ENCODE measurements around the gene LGMN. TPM values are rescaled to one million over a fixed set of nuclear protein-coding genes. Genes with fewer than 3 reads are reported as not detected.

The LGMN gene
- polyA plus RNA-seq, 1 of the 3 experiments (the other 2 are of a cell fraction): 76.3 TPM

DNA sequence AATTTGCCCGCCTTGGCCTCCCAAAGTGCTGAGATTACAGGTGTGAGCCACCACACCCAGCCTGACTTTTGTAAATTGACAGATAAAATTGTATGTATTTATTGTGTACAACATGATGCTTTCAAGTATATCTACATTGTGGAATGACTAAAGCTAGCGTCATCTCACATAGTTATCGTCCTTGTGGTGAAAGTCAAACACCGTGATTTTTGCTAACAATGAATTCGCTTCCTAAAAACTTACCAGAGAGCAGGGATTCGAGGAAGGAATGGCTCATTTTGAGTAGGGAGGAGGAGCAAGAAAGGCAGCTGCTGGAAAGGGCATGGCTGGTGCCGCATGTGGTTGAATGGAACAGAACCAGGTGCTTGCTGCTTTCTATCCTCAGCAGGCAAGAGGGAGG is 85.4 kb downstream of the LGMN start:
- H3K4me3 ChIP-seq (ENCODE audit: low read depth in 2 of 2, low read length in 1 of 2): no peak overlapping the region
- H3K9me3 ChIP-seq: no peaks in the 10 kb centered on the region
- H3K27ac ChIP-seq (ENCODE audit: low read depth in 2 of 2, low read length in 1 of 2): no peak overlapping the region
- H3K27me3 ChIP-seq (ENCODE audit: insufficient read depth): no peaks in the 10 kb centered on the region
- no peaks in the 10 kb centered on the region for H4K20me1 ChIP-seq (ENCODE audit: insufficient read depth)
- no peaks in the 10 kb centered on the region for H3K4me1 ChIP-seq (ENCODE audit: control insufficient read depth in 1 of 2, insufficient read depth in 2 of 2, low read depth in 1 of 2, low read length in 1 of 2)
- H3K9me2 ChIP-seq: no peaks in the 10 kb centered on the region
- TF ChIP-seq GABPA (IDR thresholded peaks at IDR 0.05; ENCODE audit: low read depth) (no peak), TCF12 (IDR thresholded peaks at IDR 0.05) (no peak), FOSL2 (IDR thresholded peaks at IDR 0.05; ENCODE audit: borderline replicate concordance, low read depth) (no peak), YY1 (IDR thresholded peaks at IDR 0.05; ENCODE audit: low read depth) (no peak), FOXM1 (IDR thresholded peaks at IDR 0.05; ENCODE audit: low read depth) (no peak)
- TF ChIP-seq, protein P1, sequence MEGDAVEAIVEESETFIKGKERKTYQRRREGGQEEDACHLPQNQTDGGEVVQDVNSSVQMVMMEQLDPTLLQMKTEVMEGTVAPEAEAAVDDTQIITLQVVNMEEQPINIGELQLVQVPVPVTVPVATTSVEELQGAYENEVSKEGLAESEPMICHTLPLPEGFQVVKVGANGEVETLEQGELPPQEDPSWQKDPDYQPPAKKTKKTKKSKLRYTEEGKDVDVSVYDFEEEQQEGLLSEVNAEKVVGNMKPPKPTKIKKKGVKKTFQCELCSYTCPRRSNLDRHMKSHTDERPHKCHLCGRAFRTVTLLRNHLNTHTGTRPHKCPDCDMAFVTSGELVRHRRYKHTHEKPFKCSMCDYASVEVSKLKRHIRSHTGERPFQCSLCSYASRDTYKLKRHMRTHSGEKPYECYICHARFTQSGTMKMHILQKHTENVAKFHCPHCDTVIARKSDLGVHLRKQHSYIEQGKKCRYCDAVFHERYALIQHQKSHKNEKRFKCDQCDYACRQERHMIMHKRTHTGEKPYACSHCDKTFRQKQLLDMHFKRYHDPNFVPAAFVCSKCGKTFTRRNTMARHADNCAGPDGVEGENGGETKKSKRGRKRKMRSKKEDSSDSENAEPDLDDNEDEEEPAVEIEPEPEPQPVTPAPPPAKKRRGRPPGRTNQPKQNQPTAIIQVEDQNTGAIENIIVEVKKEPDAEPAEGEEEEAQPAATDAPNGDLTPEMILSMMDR (IDR thresholded peaks at IDR 0.05): no peak
- H3K36me3 ChIP-seq (replicated peaks in 1 of 2; ENCODE audit: control insufficient read depth in 1 of 2, insufficient read depth in 2 of 2, low read length in 1 of 2): peaks cover 17 to 18% of the 10 kb centered on the region in 2 experiments
- H3F3A ChIP-seq (replicated peaks; ENCODE audit: insufficient read depth): no peaks in the 10 kb centered on the region
- ChIA-PET CTCF (no interaction called here), POLR2A (no interaction called here)
- H2AFZ ChIP-seq (ENCODE audit: low read depth): no peak overlapping the region
- H3K9ac ChIP-seq: no peak overlapping the region
- no peak overlapping the region for H3K4me2 ChIP-seq
- no peak for DNase-seq
- 66% methylated on average over 7 of the region's 7 CpGs for WGBS (ENCODE audit: low lambda C conversion rate)
- no peaks in the 10 kb centered on the region for H3K79me2 ChIP-seq (ENCODE audit: insufficient read depth)

DNA sequence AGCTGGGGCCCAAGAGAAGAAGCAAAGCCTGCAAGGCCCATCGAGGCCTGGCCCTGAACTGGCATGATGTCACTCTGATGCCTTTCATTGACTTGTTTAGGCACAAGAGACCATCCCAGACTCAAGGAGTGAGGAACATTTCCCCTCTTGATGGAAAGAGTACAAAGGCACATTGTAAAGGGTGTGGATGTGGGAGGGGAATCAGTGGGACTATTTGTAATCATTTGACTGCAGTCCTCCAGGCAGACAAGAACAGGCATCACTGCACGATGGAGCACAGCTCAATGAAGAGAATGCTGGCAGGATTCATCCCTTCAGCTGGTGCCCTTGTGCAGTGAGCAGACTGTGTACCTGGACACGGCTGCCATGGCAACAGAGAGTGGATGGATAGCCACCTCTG is 87.9 kb downstream of the LGMN start:
- Histone ChIP-seq H3K4me3 (ENCODE audit: low read depth in 2 of 2, low read length in 1 of 2) (no peak overlapping the region), H3K36me3 (replicated peaks in 1 of 2; ENCODE audit: control insufficient read depth in 1 of 2, insufficient read depth in 2 of 2, low read length in 1 of 2) (peaks cover 15 to 17% of the 10 kb centered on the region in 2 experiments), H3K79me2 (ENCODE audit: insufficient read depth) (no peaks in the 10 kb centered on the region), H3K4me1 (ENCODE audit: control insufficient read depth in 1 of 2, insufficient read depth in 2 of 2, low read depth in 1 of 2, low read length in 1 of 2) (peaks cover 0 to 1% of the 10 kb centered on the region in 2 experiments; a peak in 1 of 4 replicates), H3K9me2 (no peaks in the 10 kb centered on the region), H3K9me3 (no peaks in the 10 kb centered on the region), H4K20me1 (ENCODE audit: insufficient read depth) (no peaks in the 10 kb centered on the region), H3K9ac (no peak overlapping the region), H3K27me3 (ENCODE audit: insufficient read depth) (no peaks in the 10 kb centered on the region), H3K4me2 (no peak overlapping the region), H3K27ac (ENCODE audit: low read depth in 2 of 2, low read length in 1 of 2) (no peak overlapping the region), H3F3A (replicated peaks; ENCODE audit: insufficient read depth) (no peaks in the 10 kb centered on the region), H2AFZ (ENCODE audit: low read depth) (no peak overlapping the region)
- TF ChIP-seq FOXM1 (IDR thresholded peaks at IDR 0.05; ENCODE audit: low read depth) (no peak), CHD2 (IDR thresholded peaks at IDR 0.05; ENCODE audit: low read length, partially characterized antibody) (no peak), POLR2AphosphoS5 (IDR thresholded peaks at IDR 0.05; ENCODE audit: low read depth, low read length) (no peak), TCF12 (IDR thresholded peaks at IDR 0.05) (no peak), TAF1 (IDR thresholded peaks at IDR 0.05; ENCODE audit: borderline replicate concordance, low read depth, low read length) (no peak), TEAD4 (IDR thresholded peaks at IDR 0.05; ENCODE audit: borderline replicate concordance, insufficient read depth) (no peak), RFX5 (IDR thresholded peaks at IDR 0.05; ENCODE audit: low read length) (no peak), MXI1 (IDR thresholded peaks at IDR 0.05; ENCODE audit: low read depth, low read length) (no peak), RXRA (IDR thresholded peaks at IDR 0.05; ENCODE audit: borderline replicate concordance, low read depth) (no peak), JUND (IDR thresholded peaks at IDR 0.05) (no peak)
- TF ChIP-seq, protein P1 (IDR thresholded peaks at IDR 0.05): no peak
- TF ChIP-seq, protein P2, sequence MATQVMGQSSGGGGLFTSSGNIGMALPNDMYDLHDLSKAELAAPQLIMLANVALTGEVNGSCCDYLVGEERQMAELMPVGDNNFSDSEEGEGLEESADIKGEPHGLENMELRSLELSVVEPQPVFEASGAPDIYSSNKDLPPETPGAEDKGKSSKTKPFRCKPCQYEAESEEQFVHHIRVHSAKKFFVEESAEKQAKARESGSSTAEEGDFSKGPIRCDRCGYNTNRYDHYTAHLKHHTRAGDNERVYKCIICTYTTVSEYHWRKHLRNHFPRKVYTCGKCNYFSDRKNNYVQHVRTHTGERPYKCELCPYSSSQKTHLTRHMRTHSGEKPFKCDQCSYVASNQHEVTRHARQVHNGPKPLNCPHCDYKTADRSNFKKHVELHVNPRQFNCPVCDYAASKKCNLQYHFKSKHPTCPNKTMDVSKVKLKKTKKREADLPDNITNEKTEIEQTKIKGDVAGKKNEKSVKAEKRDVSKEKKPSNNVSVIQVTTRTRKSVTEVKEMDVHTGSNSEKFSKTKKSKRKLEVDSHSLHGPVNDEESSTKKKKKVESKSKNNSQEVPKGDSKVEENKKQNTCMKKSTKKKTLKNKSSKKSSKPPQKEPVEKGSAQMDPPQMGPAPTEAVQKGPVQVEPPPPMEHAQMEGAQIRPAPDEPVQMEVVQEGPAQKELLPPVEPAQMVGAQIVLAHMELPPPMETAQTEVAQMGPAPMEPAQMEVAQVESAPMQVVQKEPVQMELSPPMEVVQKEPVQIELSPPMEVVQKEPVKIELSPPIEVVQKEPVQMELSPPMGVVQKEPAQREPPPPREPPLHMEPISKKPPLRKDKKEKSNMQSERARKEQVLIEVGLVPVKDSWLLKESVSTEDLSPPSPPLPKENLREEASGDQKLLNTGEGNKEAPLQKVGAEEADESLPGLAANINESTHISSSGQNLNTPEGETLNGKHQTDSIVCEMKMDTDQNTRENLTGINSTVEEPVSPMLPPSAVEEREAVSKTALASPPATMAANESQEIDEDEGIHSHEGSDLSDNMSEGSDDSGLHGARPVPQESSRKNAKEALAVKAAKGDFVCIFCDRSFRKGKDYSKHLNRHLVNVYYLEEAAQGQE (IDR thresholded peaks at IDR 0.05; ENCODE audit: low read depth, low read length): no peak
- ChIA-PET POLR2A (no interaction called here), CTCF (no interaction called here)
- no peak for DNase-seq
- WGBS (ENCODE audit: low lambda C conversion rate): 47% methylated on average over 3 of the region's 3 CpGs
